CD8-positive, alpha-beta memory T cell (primary cell): Measurements from ENCODE around the gene C12orf75. TPM values are rescaled to one million over a fixed set of nuclear protein-coding genes. Genes with fewer than 3 reads are reported as not detected.
"Not testable (repeated sequence)": the region's sequence is repeated elsewhere in the genome, so short reads cannot be mapped to it uniquely, and the experiment has no call there.

Source experiments
- CTCF ChIA-PET: fragments of 350-600 bp; sonication (Branson Sonifier 250); formaldehyde crosslinking; loops from one replicate; lab custom pipeline; 2021; ENCODE audit warnings: antibody characterized with exemption; lab: Charles Lee
- POLR2A ChIA-PET: fragments of 350-600 bp; sonication (Branson Sonifier 250); formaldehyde crosslinking; loops from one replicate; lab custom pipeline; 2021; ENCODE audit warnings: antibody characterized with exemption; lab: Charles Lee
- DNase-seq, 5 donors: peaks; one replicate each; pipeline versions ENCODE4 v3.0.0 to v3.0.0-alpha.2; 2020 to 2022; ENCODE audit warnings: mixed read lengths in 1 of 5
- H3K27ac ChIP-seq: one replicate; pipeline ENCODE4 v1.7.0; 2013; ENCODE audit warnings: low read depth, mild to moderate bottlenecking, low read length, moderate library complexity
- H3K27me3 ChIP-seq: 2 replicates; pipeline ENCODE4 v1.7.0; 2013; ENCODE audit warnings: low read length, mild to moderate bottlenecking; ENCODE audit not compliant: insufficient read depth, poor library complexity, severe bottlenecking
- H3K36me3 ChIP-seq: 2 replicates; pipeline ENCODE4 v1.7.0; 2013; ENCODE audit warnings: mild to moderate bottlenecking, low read length, moderate library complexity; ENCODE audit not compliant: insufficient read depth
- H3K4me1 ChIP-seq: 2 replicates; pipeline ENCODE4 v1.7.0; 2013; ENCODE audit warnings: mild to moderate bottlenecking, low read length, moderate library complexity; ENCODE audit not compliant: insufficient read depth
- H3K4me3 ChIP-seq: 2 replicates; pipeline ENCODE4 v1.7.0; 2013; ENCODE audit warnings: mild to moderate bottlenecking, low read length
- H3K9me3 ChIP-seq: 2 replicates; pipeline ENCODE4 v1.7.0; 2013; ENCODE audit warnings: mild to moderate bottlenecking, low read length
- H3K27ac Mint-ChIP-seq, 8 donors: one replicate each; pipeline ENCODE4 v1.8.0; 2020 to 2021; ENCODE audit warnings: mixed read lengths in 8 of 8, mild to moderate bottlenecking in 6 of 8, inconsistent platforms in 3 of 8, moderate library complexity in 3 of 8
- H3K27me3 Mint-ChIP-seq, 2 donors: one replicate each; pipeline ENCODE4 v1.8.0; 2020 to 2021; ENCODE audit warnings: mixed read lengths in 2 of 2, mild to moderate bottlenecking in 1 of 2, moderate library complexity in 1 of 2
- H3K36me3 Mint-ChIP-seq, 3 donors: one replicate each; pipeline ENCODE4 v1.8.0; 2020 to 2021; ENCODE audit warnings: mixed read lengths in 3 of 3, inconsistent platforms in 1 of 3, mild to moderate bottlenecking in 1 of 3
- H3K4me1 Mint-ChIP-seq, 3 donors: one replicate each; pipeline ENCODE4 v1.8.0; 2020 to 2021; ENCODE audit warnings: mixed read lengths in 3 of 3, inconsistent platforms in 1 of 3, mild to moderate bottlenecking in 1 of 3
- H3K4me3 Mint-ChIP-seq, 7 donors: one replicate each; pipeline ENCODE4 v1.8.0; 2020 to 2021; ENCODE audit warnings: mixed read lengths in 7 of 7, mild to moderate bottlenecking in 6 of 7, moderate library complexity in 4 of 7, inconsistent platforms in 2 of 7
- H3K9me3 Mint-ChIP-seq, 5 donors: one replicate each; pipeline ENCODE4 v1.8.0; 2020 to 2022; ENCODE audit warnings: mixed read lengths in 5 of 5, mild to moderate bottlenecking in 3 of 5, moderate library complexity in 2 of 5, inconsistent platforms in 1 of 5
- polyA plus RNA-seq: library from polyadenylated mRNA; unstranded; fragments of 300-500 nt; fragmentation: Illumina TruSeq; gene quantifications from one replicate; pipeline ENCODE4 v1.2.3, GENCODE V29; 2021
- total RNA-seq, 2 experiments: library from RNA; stranded (reverse); gene quantifications; one replicate each; pipeline ENCODE4 v1.2.3, GENCODE V29; 2021

The C12orf75 gene
- total and polyA plus RNA-seq, 3 experiments from 2014 or later: 52.9 to 181 (median 62.8) TPM

DNA sequence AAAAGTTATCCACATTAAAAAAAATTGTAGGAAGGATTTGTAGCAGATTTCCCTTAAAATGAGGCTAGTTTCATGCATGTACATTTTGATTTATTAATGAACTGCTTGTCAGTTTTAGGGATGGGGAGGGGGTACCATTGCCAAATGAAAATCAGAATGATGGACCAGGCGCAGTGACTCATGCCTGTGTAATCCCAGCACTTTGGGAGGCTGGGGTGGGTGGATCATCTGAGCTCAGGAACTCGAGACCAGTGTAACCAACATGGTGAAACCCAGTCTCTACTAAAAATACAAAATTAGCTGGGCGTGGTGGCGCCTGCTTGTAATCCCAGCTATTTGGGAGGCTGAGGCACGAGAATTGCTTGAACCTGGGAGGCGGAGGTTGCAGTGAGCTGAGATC, 1.8 kb downstream of the C12orf75 start:
- not testable (repeated sequence) for H3K27me3 Mint-ChIP-seq, H3K9me3 Mint-ChIP-seq, H3K27me3 ChIP-seq, H3K4me3 ChIP-seq, DNase-seq, H3K9me3 ChIP-seq, H3K36me3 ChIP-seq
- peak overlapping the region; percentile 79 to 97 (median 93) for H3K27ac Mint-ChIP-seq
- ChIA-PET POLR2A (interaction anchor here (0.6 to 1.4 kb wide), 4 partner anchors 9 to 1194 kb away, joined by 3 to 5 read pairs (median 4); partner anchors contain the start of gene NFYB), CTCF (interaction anchor here (1.2 to 4.4 kb wide), 4 partner anchors 13 to 97 kb away, joined by 3 to 28 read pairs (median 8); partner anchors contain the start of gene APPL2)
- H3K27ac ChIP-seq: peak overlapping the region; percentile 34
- H3K4me1 Mint-ChIP-seq: peaks cover 75 to 89% (median 89%) of the 10 kb centered on the region in 3 donors
- H3K4me3 Mint-ChIP-seq: peak overlapping the region; percentile 83 to 92 (median 91)
- H3K36me3 Mint-ChIP-seq: peaks cover 6 to 11% (median 9%) of the 10 kb centered on the region in 3 donors
- peaks cover 56% of the 10 kb centered on the region for H3K4me1 ChIP-seq

DNA sequence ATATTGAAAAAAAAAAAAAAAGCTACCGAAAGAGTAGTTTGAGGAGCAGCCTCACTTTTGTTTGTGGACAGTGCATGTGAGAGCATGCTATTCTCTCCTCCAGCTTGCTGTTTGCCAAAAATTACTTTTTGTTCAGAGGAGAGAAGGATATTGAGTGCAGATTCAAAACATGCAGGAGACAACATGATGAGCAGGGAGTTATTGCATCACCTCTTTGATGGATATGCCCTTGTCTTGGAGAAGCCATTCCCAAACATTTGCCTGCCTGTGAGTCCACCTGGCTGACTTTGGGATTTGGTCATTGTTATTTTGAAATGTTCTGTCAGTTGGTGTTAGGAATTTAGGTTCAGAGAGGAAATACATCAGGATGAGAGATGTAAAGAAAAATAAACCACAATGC, 2.4 kb downstream of the C12orf75 start:
- ChIA-PET CTCF (interaction anchor here (1.6 to 4.4 kb wide), 2 partner anchors 14 to 50 kb away, joined by 7 to 28 read pairs; no protein-coding TSS in a partner anchor), POLR2A (interaction anchor here (1.0 kb wide), 1 partner anchor 8 kb away, joined by 4 read pairs; no protein-coding TSS in a partner anchor)
- H3K4me1 ChIP-seq: peaks cover 54% of the 10 kb centered on the region
- peak overlapping the region; percentile 23 to 89 (median 70) for H3K4me3 Mint-ChIP-seq
- H3K27me3 ChIP-seq: no peaks in the 10 kb centered on the region
- no peaks in the 10 kb centered on the region for H3K27me3 Mint-ChIP-seq
- H3K4me1 Mint-ChIP-seq: peaks cover 77 to 89% (median 89%) of the 10 kb centered on the region in 3 donors
- no peaks in the 10 kb centered on the region for H3K36me3 ChIP-seq
- no peaks in the 10 kb centered on the region for H3K9me3 ChIP-seq
- no peak overlapping the region for H3K4me3 ChIP-seq
- H3K9me3 Mint-ChIP-seq: no peaks in the 10 kb centered on the region
- peaks cover 9 to 14% (median 12%) of the 10 kb centered on the region in 3 donors for H3K36me3 Mint-ChIP-seq
- DNase-seq: no peak
- peak overlapping the region in 6 of 8 donors; percentile 60 to 97 (median 85) for H3K27ac Mint-ChIP-seq
- H3K27ac ChIP-seq: no peak overlapping the region

DNA sequence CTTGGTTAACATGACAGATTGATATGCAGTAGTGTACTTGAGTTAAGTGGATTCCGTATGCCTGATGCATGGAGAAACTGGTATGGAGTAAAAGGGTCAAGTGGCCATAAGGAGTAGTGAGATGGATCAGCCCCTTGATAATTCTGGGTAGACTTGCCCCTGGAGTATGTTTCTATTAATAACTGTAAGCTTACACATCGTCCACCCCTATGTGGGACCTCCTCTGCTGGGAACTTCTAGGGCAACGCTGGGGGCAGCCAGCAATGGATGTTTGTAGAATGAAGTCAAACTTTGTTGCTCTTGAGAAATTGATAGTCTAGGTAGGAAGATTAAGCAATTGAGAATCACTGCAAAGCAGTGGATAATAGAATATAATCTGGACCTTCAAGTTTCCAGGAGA, 3.5 kb downstream of the C12orf75 start:
- no peaks in the 10 kb centered on the region for H3K36me3 ChIP-seq
- peaks cover 44% of the 10 kb centered on the region for H3K4me1 ChIP-seq
- H3K27me3 Mint-ChIP-seq: no peaks in the 10 kb centered on the region
- DNase-seq: no peak
- ChIA-PET POLR2A (no interaction called here), CTCF (no interaction called here)
- H3K9me3 ChIP-seq: no peaks in the 10 kb centered on the region
- H3K4me1 Mint-ChIP-seq: peaks cover 72 to 88% (median 83%) of the 10 kb centered on the region in 3 donors
- H3K27me3 ChIP-seq: no peaks in the 10 kb centered on the region
- no peak overlapping the region for H3K27ac ChIP-seq
- H3K9me3 Mint-ChIP-seq: no peaks in the 10 kb centered on the region
- peaks cover 9 to 19% (median 17%) of the 10 kb centered on the region in 3 donors for H3K36me3 Mint-ChIP-seq
- no peak overlapping the region for H3K4me3 ChIP-seq
- peak overlapping the region in 4 of 7 donors; percentile 6 to 60 (median 36) for H3K4me3 Mint-ChIP-seq
- peak overlapping the region in 6 of 8 donors; percentile 3 to 70 (median 52) for H3K27ac Mint-ChIP-seq

DNA sequence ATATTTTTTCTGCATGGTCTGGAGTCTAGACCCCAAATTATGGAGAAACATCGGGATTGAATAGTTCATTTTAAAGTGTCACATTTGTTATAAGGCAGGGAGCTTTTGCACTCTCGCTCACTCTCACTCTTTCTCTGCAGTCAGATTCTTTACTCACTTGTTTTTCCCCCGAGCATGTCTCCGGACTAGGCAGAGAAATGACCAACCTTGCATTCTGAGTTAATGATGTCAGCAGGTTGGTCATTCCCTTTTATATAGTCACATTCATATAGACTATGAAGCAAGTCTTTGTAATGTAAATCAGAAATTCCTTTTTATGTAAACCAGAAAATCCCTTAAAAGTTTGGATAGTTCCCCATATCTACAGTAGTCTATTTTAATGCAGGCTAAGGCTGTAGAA, 4.1 kb downstream of the C12orf75 start:
- no peak for DNase-seq
- H3K9me3 ChIP-seq: no peaks in the 10 kb centered on the region
- H3K9me3 Mint-ChIP-seq: no peaks in the 10 kb centered on the region
- H3K27ac ChIP-seq: no peak overlapping the region
- H3K36me3 Mint-ChIP-seq: peaks cover 9 to 19% (median 17%) of the 10 kb centered on the region in 3 donors
- H3K27ac Mint-ChIP-seq: peak overlapping the region in 3 of 8 donors; percentile 42 to 50 (median 45)
- ChIA-PET CTCF (no interaction called here), POLR2A (no interaction called here)
- H3K4me3 ChIP-seq: no peak overlapping the region
- no peaks in the 10 kb centered on the region for H3K27me3 Mint-ChIP-seq
- H3K4me1 Mint-ChIP-seq: peaks cover 68 to 82% (median 78%) of the 10 kb centered on the region in 3 donors
- H3K4me1 ChIP-seq: peaks cover 39% of the 10 kb centered on the region
- H3K27me3 ChIP-seq: no peaks in the 10 kb centered on the region
- H3K4me3 Mint-ChIP-seq: peak overlapping the region in 2 of 7 donors; percentile 4 to 16
- H3K36me3 ChIP-seq: no peaks in the 10 kb centered on the region

DNA sequence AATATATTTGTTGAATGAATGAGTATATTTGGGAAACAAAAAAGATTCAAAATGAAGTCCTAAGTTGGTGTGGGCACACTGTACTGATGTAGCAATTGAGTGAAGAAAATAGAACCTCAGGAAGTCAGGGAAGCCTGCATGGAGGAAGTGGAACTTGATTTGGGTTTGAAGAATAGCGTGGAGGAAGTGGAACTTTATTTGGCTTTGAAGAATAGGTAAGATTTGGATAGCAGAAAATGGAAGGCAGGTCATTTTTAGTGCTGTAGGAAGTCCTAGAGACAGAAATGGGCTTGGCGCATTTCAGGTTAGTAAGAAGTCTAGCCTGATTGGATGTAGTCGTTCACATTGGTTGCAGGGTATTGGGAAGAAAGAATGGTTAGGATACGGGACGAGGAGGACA, 5.4 kb downstream of the C12orf75 start:
- Histone ChIP-seq H3K36me3 (no peaks in the 10 kb centered on the region), H3K27me3 (no peaks in the 10 kb centered on the region), H3K9me3 (no peaks in the 10 kb centered on the region), H3K27ac (no peak overlapping the region), H3K4me3 (no peak overlapping the region), H3K4me1 (peaks cover 32% of the 10 kb centered on the region)
- DNase-seq: no peak
- H3K9me3 Mint-ChIP-seq: peaks cover 4 to 6% (median 5%) of the 10 kb centered on the region in 5 donors
- no peak overlapping the region for H3K4me3 Mint-ChIP-seq
- ChIA-PET POLR2A (no interaction called here), CTCF (no interaction called here)
- H3K36me3 Mint-ChIP-seq: peaks cover 16 to 22% (median 22%) of the 10 kb centered on the region in 3 donors
- no peaks in the 10 kb centered on the region for H3K27me3 Mint-ChIP-seq
- H3K4me1 Mint-ChIP-seq: peaks cover 68 to 81% (median 75%) of the 10 kb centered on the region in 3 donors
- H3K27ac Mint-ChIP-seq: peak overlapping the region in 6 of 8 donors; percentile 2 to 43 (median 26)

DNA sequence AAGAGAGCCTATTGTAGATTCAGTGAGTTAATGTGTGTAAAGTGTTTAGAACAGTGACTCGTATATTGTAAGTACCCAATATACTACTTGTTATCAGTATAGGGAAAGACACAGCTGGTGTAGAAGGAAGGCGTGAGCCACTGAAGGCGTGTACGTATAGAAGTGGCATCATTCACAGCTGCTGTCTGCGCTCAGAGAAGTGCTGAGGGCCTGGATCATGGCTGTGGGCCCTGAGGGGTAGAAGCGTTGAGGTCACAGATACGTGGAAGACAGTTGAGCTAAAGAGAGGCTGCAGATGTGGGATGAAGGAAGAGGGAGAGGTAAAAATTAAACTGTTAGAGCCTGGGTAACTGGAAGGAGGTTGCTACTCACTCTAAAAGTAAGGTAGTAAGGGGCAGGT, 5.9 kb downstream of the C12orf75 start:
- H3K4me3 ChIP-seq: no peak overlapping the region
- H3K4me1 ChIP-seq: peaks cover 31% of the 10 kb centered on the region
- H3K27ac Mint-ChIP-seq: peak overlapping the region in 2 of 8 donors; percentile 30 to 47
- no peaks in the 10 kb centered on the region for H3K27me3 ChIP-seq
- H3K4me3 Mint-ChIP-seq: peak overlapping the region in 2 of 7 donors; percentile 29 to 71
- H3K4me1 Mint-ChIP-seq: peaks cover 67 to 80% (median 74%) of the 10 kb centered on the region in 3 donors
- DNase-seq: no peak
- ChIA-PET POLR2A (no interaction called here), CTCF (no interaction called here)
- no peaks in the 10 kb centered on the region for H3K27me3 Mint-ChIP-seq
- H3K9me3 Mint-ChIP-seq: peaks cover 4 to 10% (median 6%) of the 10 kb centered on the region in 5 donors
- H3K9me3 ChIP-seq: no peaks in the 10 kb centered on the region
- H3K36me3 ChIP-seq: no peaks in the 10 kb centered on the region
- no peak overlapping the region for H3K27ac ChIP-seq
- peaks cover 21 to 26% (median 26%) of the 10 kb centered on the region in 3 donors for H3K36me3 Mint-ChIP-seq

DNA sequence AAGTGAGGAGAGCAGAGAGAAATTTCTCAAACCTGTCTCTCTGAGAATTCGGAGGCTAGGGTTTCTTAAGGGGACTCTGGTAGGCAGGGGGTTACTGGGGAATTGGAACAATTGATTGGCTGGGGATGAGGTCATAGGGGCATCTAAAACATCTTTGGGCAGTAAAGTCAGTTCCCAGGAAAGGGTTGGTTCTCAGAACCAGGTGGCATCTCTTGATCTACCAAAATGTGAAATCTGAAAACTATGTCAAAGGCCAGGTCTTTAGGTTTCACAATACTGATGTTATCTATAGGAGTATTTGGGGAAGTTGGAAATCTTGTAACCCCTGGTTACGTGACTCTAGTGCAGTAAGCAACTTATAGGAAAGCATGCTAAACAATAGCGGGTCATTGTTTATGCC, 6.9 kb downstream of the C12orf75 start:
- H3K36me3 ChIP-seq: no peaks in the 10 kb centered on the region
- Mint-ChIP-seq H3K27ac (peak overlapping the region in 4 of 8 donors; percentile 0 to 40 (median 12)), H3K36me3 (peaks cover 29 to 32% (median 31%) of the 10 kb centered on the region in 3 donors), H3K27me3 (no peaks in the 10 kb centered on the region), H3K4me3 (peak overlapping the region in 3 of 7 donors; percentile 2 to 29 (median 25)), H3K4me1 (peaks cover 62 to 80% (median 74%) of the 10 kb centered on the region in 3 donors), H3K9me3 (peaks cover 5 to 10% (median 8%) of the 10 kb centered on the region in 5 donors)
- DNase-seq: no peak
- H3K27ac ChIP-seq: no peak overlapping the region
- H3K9me3 ChIP-seq: no peaks in the 10 kb centered on the region
- ChIA-PET POLR2A (no interaction called here), CTCF (no interaction called here)
- no peaks in the 10 kb centered on the region for H3K27me3 ChIP-seq
- no peak overlapping the region for H3K4me3 ChIP-seq
- H3K4me1 ChIP-seq: peaks cover 22% of the 10 kb centered on the region

DNA sequence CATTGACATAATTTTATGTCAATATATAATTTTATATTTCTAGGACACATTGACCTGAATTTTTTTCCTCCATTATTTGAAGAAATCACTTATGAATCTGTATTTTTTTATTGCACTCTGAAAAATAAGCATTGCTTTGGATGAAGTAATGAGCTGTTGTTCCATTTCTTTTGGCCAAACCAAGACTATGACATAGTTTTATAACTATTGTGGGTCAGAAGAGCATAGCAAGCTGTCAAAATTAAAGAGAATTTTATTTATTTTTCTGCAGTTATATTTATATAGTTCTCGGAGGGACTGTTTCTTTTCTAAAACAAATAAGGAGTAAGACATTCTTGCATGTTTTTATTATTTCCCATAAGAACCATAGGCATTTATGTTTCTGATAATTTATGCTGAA, 8.5 kb downstream of the C12orf75 start:
- Mint-ChIP-seq H3K4me3 (no peak overlapping the region), H3K36me3 (peaks cover 29 to 37% (median 34%) of the 10 kb centered on the region in 3 donors), H3K9me3 (peaks cover 5 to 10% (median 8%) of the 10 kb centered on the region in 5 donors), H3K4me1 (peaks cover 61 to 73% (median 71%) of the 10 kb centered on the region in 3 donors), H3K27ac (no peak overlapping the region), H3K27me3 (no peaks in the 10 kb centered on the region)
- no peak overlapping the region for H3K4me3 ChIP-seq
- peaks cover 11% of the 10 kb centered on the region for H3K4me1 ChIP-seq
- H3K9me3 ChIP-seq: no peaks in the 10 kb centered on the region
- H3K27ac ChIP-seq: no peak overlapping the region
- CTCF ChIA-PET: no interaction called here
- POLR2A ChIA-PET: no interaction called here
- H3K27me3 ChIP-seq: no peaks in the 10 kb centered on the region
- no peaks in the 10 kb centered on the region for H3K36me3 ChIP-seq
- no peak for DNase-seq
